Suppressor macrophage treated with lipopolysaccharide for 4 hours (primary cell): ENCODE results near the gene DIPK1B.

Experiments
- DNase-seq: peaks from one replicate; pipeline ENCODE4 v3.0.0-alpha.2; 2020

Gene DIPK1B

DNA sequence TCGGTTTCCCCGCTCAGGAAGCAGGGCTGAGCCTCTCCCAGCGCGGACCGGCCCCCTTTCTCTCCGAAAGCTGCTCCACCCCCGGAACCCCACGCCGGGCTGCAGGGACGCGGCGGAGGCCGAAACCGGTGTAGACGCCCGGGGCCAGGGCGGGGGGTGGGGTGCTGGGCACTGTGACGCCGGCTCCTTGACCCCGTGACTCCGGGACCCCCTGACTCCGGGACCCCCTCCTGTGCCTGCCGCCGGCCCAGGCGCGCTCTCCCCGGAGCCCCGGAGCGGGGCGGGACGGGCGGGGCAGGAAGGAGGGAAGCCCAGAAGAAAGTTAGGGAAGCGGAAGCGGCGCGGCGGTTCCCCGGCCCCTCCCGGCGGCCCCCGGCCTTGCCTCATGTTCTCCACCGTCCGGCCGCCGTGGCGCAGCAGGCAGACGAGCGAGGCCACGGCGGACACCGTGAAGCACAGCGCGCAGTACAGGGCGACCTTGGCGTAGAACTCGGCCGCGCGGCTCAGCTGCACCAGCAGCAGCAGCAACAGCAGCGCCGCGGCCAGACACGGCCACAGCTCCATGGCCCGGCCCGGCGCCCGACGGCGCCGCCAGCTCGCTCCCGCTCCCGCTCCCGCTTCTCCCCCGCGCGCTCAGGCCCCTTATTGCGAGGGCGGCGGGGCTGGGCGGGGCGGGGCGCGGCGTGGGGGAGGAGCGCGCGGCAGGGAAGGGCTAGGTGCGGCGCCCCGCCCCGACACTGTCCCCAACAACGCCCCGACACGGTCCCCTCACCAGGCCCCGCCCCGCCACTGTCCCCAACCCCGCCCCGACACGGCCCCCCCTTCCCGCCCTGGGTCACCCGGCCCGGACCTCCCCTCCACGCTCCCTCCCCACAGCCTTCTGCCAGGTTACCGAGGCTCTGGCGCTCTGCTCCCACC lies 25.3 kb upstream of the DIPK1B start, which contains the start of gene AGPAT2:
Gene AGPAT2, minus strand, starts transcription at position 664 of the 918 bp plus-strand sequence. Its CDS starts 100 bp downstream, at position 564.
- peak; percentile 76 for DNase-seq

DNA sequence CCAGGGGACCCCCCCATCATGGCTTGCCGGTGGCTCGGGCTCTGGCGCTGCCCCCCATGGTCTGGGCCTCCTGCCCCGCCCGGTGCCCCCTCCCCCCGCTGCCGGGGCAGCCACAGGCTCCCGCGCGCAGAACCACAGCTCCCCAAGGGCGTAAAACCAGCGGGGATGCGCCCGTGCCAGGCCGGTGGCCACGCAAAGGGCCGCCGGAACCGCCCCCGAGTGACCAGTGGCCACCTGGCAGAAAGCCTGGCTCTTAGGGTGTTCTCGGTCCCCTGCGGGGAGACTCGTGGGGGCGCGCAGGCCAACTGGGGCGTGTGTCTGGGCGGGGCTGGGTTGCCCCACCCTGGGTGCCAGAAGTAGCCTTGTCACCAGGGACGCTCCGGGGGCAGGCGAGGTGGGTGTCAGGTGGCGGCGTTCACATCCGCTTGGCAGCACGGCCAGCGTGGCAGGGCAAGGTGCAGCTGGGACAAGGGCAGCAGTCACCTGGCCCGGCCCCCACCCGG lies 24.6 kb upstream of the DIPK1B start:
- no peak for DNase-seq

DNA sequence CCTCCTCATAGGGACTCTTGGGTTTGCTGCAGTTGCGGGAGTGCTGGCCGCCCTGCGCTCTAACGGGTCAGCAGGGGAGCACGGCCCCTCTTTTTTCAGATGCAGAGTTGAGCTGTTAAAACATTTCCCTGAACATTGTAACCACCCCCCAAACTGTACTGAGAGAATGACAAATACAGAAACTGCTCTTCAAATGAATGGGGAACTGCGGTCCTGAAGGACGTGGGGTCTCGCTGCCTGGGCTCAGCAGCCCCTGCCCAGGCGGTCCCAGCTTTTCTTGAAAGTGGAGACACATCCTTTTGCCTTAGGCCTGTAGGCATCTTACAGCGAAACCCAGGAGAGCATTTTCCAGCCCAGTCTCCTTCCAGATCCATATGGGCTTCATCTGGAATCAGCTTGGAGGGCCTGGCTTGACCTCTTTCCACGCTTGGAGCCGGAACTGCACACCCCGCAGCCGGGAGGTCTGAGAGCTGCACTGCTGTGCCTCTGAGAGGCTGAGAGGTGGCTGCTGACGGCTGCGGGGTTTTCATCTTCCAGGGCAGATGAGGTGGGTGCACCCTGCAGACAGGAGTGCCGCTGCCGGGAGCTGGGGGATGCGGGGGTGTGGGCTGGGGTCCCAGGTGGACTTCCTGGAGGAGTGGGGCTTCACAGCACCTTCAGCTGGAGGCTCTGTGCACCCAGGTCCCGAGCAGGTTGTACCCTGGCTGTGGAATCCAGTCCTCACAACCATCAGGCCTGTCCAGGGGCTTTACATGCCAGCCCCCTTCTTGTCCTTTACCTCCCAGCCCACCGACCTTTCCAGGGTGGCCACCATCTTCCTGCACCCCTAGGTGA lies 23.9 kb upstream of the DIPK1B start:
- no peak for DNase-seq

DNA sequence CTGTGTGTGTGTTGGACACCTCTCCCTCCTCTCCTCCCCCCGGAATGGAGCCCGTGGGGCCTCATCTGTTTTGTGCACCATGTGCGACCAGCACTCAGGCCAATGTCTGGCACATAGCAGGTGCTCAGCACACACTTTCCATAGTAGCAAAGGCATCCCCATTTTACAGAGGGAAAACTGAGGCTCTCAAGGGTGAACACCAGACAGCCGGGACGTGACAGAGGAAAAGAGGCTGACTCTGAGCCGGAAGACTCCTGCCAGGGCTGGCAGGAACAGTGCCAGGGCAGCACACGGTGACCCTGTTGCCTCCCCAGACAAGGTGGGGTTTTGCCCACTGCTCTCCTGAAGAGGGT lies 23.3 kb upstream of the DIPK1B start:
- no peak for DNase-seq

DNA sequence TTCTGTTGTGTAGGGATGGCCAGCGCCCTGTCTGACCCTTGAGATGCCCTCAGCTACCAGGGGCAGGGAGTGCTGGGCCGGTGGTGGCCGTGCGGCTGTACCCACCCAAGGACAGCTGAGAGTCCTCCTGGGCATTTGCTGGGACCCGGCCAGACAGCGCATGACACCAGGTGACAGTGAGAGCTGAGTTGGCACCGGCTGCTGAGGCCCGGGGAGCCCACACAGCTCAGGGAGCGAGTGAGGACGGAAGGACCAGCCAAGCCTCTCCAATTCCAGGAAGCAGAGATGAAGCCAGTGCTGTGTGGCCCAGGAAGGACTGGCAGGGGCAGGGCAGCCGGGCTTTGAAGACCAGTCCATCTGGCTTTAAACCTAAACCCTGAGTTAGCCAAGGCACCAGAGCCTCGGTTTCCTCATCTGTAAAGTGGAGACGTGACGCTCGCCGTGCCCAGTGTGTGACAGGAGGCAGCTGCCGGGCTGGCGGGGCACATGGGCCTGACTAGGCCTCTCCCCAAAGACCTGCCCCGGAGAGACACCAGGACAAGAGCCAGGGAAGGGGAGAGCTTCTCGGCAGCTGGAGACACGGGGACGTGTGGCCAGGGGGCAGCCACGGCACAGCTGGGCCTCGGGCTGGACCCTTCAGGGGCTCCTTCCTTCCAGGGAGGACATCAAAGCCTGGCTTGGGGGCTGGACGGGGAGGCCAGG lies 22.1 kb upstream of the DIPK1B start:
- no peak for DNase-seq

DNA sequence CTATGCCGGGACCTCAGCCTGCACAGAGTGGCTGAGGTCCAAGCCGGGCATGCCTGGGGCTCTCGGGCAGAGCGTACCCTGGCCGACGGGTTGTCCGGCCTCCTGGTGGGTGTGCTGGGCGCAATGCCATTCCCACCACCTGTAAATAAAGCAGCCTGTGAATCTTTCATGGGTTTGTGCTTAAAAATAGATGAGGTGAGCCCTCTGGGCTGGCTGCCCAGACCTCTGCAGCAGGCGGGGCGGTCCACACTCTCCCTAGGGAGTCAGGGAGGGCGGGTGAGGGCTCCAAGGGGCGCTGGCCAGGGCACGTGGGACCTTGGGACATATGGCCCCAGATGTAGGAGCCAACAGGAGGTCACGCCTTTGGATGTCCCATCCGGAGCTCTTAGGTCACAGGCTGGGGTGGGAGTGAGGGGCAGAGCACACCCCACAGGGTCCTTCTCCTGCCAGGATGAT lies 21.5 kb upstream of the DIPK1B start:
- no peak for DNase-seq

GRCh38 chr9:136691316-136692184 lies 20.8 kb upstream of the DIPK1B start:
- no peak for DNase-seq

GRCh38 chr9:136692185-136693134 lies 19.9 kb upstream of the DIPK1B start:
- DNase-seq, result no peak

- no peak for DNase-seq
These were observed 19.3 kb upstream of the DIPK1B start for GRCh38 chr9:136693135-136693489.

- DNase-seq, result no peak
These were observed 18.7 kb upstream of the DIPK1B start for GRCh38 chr9:136693490-136694162.

GRCh38 chr9:136694163-136694871 lies 18.1 kb upstream of the DIPK1B start:
- peak; percentile 79 for DNase-seq

DNA sequence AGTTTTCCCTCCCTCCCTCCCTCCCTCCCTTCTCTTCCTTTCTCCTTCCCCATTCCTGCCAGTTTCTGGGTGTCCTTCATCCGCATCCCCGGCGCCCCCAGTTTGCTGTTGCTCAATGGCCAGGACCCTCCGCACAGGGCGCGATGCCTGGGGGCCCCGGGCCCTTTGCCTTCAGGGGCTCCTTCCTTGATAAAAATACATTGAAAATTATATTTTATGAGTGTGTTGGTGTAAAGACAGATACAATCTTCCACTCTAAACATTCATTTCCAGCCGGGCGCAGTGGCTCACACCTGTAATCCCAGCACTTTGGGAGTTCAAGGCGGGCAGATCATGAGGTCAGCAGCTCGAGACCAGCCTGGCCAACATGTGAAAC lies 17.5 kb upstream of the DIPK1B start:
- DNase-seq, result no peak

DNA sequence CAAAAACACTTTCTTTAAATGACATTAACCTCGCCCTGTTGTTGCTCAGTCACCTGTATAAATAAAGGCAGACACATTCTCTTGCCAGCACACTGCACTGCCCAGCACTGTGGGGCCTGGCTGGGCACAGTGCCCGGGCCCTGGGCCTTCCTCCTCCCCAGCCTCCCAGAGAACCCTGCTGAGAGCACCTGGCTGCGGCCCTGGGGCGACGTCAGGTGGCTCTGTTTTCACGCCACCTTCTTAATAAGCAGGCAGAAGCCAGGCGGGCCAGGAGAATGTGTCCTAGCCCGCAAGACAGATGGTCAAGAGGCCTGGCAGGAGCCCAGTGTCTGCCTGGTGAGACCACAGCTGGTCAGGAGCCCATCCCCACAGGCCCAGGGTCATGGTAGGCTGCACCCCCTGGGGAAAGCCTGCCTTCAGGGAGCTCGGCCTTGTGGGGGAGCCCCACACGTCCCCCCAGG lies 16.9 kb upstream of the DIPK1B start:
- DNase-seq, result no peak

- DNase-seq, result no peak
These were observed 16.4 kb upstream of the DIPK1B start for GRCh38 chr9:136695955-136696354.

DNA sequence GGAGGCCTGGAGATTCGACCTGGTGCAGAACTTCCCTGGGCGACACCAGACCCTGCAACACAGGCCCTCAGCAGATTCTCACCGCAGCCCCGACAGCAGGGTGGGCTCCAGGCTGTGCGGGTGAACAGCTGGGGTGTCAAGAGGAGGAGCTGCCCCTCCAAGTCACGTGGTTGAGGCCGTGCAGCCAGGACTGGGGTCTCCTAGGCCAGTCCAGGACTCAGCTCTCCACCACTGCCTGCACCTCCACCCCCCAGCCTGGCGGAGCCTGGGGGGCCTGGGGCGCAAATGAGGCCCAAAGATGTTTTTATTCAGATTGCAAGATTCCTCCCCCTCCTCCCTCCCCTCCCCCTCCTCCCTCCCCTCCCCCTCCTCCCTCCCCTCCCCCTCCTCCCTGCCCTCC lies 15.9 kb upstream of the DIPK1B start:
- no peak for DNase-seq

GRCh38 chr9:136697146-136697820 lies 15.1 kb upstream of the DIPK1B start:
- no peak for DNase-seq

DNA sequence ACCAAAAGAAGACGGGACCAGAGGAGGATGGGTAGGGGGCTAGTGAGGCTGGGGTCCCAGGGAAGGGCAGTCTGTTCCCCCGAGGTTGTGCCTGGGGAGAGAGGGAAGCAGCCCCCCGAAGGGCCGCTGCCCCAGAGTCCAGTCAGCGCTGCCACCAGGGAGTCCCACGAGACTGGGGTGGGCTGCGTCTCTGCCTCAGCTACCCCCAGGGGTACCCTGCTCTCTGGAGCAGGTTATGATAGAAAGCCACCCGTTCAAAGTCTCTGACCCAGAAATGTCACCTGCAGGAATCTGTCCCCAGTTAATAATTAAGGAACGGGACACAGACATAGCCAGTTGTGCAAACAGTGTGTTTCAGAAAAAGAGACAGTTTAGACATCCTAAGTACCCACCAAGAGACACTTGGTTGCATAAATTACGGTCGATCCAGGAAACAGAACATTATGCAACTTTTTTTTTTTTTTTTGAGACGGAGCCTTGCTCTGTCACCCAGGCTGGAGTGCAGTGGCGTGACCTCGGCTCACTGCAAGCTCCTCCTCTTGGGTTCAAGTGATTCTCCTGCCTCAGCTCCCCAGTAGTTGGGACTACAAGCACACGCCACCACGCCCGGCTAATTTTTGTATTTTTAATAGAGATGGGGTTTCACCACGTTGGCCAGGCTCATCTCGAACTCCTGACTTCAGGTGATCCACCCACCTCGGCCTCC lies 14.4 kb upstream of the DIPK1B start:
- DNase-seq, result peak; percentile 70

DNA sequence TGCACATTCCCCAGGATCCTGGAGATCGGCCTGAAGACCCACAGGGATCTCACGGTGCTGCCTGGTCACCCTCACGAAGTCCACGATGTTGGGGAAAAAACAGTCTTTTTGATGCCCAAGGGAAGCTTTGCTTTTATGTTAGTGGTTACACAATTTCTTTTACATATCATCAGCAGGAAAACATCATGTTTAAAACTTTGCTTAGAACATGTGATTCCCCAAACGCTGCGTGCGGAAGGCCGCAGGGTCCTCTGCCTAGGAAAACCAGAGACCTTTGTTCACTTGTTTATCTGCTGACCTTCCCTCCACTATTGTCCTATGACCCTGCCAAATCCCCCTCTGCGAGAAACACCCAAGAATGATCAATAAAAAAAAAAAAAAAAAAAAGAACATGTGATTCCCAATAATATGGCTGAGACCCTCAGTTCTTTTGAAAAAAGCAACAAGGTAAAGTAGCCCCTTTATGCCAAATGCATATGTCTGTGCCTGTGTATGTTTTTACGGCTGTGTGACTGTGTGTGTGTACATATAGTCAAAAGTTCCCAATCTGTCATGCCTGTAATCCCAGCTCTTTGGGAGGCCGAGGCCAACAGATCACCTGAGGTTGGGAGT lies 13.6 kb upstream of the DIPK1B start:
- DNase-seq, result no peak
